Measurements from ENCODE around the gene TRERF1.

- TF ChIP-seq CTCF (IDR thresholded peaks at IDR 0.05; ENCODE audit: control extremely low read depth in 1 of 3, insufficient read depth in 1 of 3, low read depth in 1 of 3, low read length in 3 of 3), result no peak
- no peak for TF ChIP-seq POLR2AphosphoS5 (IDR thresholded peaks at IDR 0.05; ENCODE audit: low read depth, low read length)
- no peak for TF ChIP-seq RAD21 (IDR thresholded peaks at IDR 0.05 in 1 of 2, conservative IDR thresholded peaks at IDR 0.05 in 1 of 2; ENCODE audit: low read depth in 2 of 2, low read length in 2 of 2)
Measured at GRCh38 chr6:42368181-42368580, 83.5 kb downstream of the TRERF1 start.

Data from H1 (cell line).